Naive thymus-derived CD4-positive, alpha-beta T cell (primary cell): ENCODE data around the gene CLOCK. TPM values are rescaled to one million over a fixed set of nuclear protein-coding genes. Genes with fewer than 3 reads are reported as not detected.

Experiments
- ATAC-seq: fragments of 150-1000 bp; cut with Tn5 transposase; 2 replicates; pipeline ENCODE4 v1.10.0; 2021; ENCODE audit warnings: mild to moderate bottlenecking, moderate library complexity
- CTCF ChIA-PET: fragments of 350-600 bp; sonication (Branson Sonifier 250); formaldehyde crosslinking; loops from one replicate; lab custom pipeline; 2021; ENCODE audit warnings: antibody characterized with exemption; lab: Charles Lee
- POLR2A ChIA-PET: fragments of 350-600 bp; sonication (Branson Sonifier 250); formaldehyde crosslinking; loops from one replicate; lab custom pipeline; 2021; ENCODE audit warnings: antibody characterized with exemption, inconsistent platforms; lab: Charles Lee
- DNase-seq, 9 donors: peaks; one replicate each; pipeline versions ENCODE4 v3.0.0 to v3.0.0-alpha.2; 2020 to 2022; ENCODE audit warnings: mixed read lengths in 1 of 9
- H3K27ac ChIP-seq: one replicate; pipeline ENCODE4 v1.7.0; 2013; ENCODE audit warnings: mild to moderate bottlenecking, low read depth, low read length, moderate library complexity
- H3K27me3 ChIP-seq, 2 donors: one replicate each; pipeline ENCODE4 v1.7.0; 2013; ENCODE audit warnings: low read length in 2 of 2, mild to moderate bottlenecking in 2 of 2, moderate library complexity in 2 of 2; ENCODE audit not compliant: control insufficient read depth in 2 of 2, insufficient read depth in 2 of 2
- H3K36me3 ChIP-seq, 3 experiments: 1 replicate in 2 of 3; 2 replicates in 1 of 3; pipeline ENCODE4 v1.7.0; 2013; ENCODE audit warnings: low read length in 3 of 3, mild to moderate bottlenecking in 3 of 3, moderate library complexity in 1 of 3; ENCODE audit not compliant: insufficient read depth in 3 of 3, control insufficient read depth in 2 of 3
- H3K4me1 ChIP-seq, 2 donors: one replicate each; pipeline ENCODE4 v1.7.0; 2013; ENCODE audit warnings: low read length in 2 of 2, mild to moderate bottlenecking in 2 of 2, moderate library complexity in 1 of 2; ENCODE audit not compliant: control insufficient read depth in 2 of 2, insufficient read depth in 2 of 2
- H3K4me3 ChIP-seq: 2 replicates; pipeline ENCODE4 v1.7.0; 2013; ENCODE audit warnings: mild to moderate bottlenecking, low read length
- H3K9me3 ChIP-seq, 3 experiments: 1 replicate in 2 of 3; 2 replicates in 1 of 3; pipeline ENCODE4 v1.7.0; 2013; ENCODE audit warnings: low read length in 3 of 3; ENCODE audit not compliant: control insufficient read depth in 2 of 3
- H3K27ac Mint-ChIP-seq, 9 donors: one replicate each; pipeline ENCODE4 v1.8.0; 2020 to 2022; ENCODE audit warnings: mixed read lengths in 9 of 9, mild to moderate bottlenecking in 8 of 9, moderate library complexity in 5 of 9, inconsistent platforms in 2 of 9
- H3K27me3 Mint-ChIP-seq, 5 donors: one replicate each; pipeline ENCODE4 v1.8.0; 2021 to 2022; ENCODE audit warnings: mixed read lengths in 5 of 5, mild to moderate bottlenecking in 1 of 5
- H3K36me3 Mint-ChIP-seq, 5 donors: one replicate each; pipeline ENCODE4 v1.8.0; 2020 to 2022; ENCODE audit warnings: mixed read lengths in 5 of 5, mild to moderate bottlenecking in 3 of 5, inconsistent platforms in 1 of 5
- H3K4me1 Mint-ChIP-seq, 7 donors: one replicate each; pipeline ENCODE4 v1.8.0; 2020 to 2022; ENCODE audit warnings: mixed read lengths in 7 of 7, mild to moderate bottlenecking in 3 of 7, inconsistent platforms in 1 of 7
- H3K4me3 Mint-ChIP-seq, 10 donors: one replicate each; pipeline ENCODE4 v1.8.0; 2020 to 2022; ENCODE audit warnings: mild to moderate bottlenecking in 10 of 10, mixed read lengths in 10 of 10, moderate library complexity in 6 of 10, inconsistent platforms in 2 of 10
- H3K9me3 Mint-ChIP-seq, 11 donors: one replicate each; pipeline ENCODE4 v1.8.0; 2020 to 2022; ENCODE audit warnings: mixed read lengths in 11 of 11, mild to moderate bottlenecking in 4 of 11, inconsistent platforms in 1 of 11, moderate library complexity in 1 of 11
- intact Hi-C, 2 donors: fragments of 100-400 bp; cut with micrococcal nuclease; formaldehyde crosslinking; loops; one replicate each; pipeline ENCODE4 v1.15.1; 2023
- polyA plus RNA-seq, 2 donors: library from polyadenylated mRNA; unstranded; fragments of 300-500 nt; fragmentation: Illumina TruSeq; gene quantifications; one replicate each; pipeline ENCODE4 v1.2.3, GENCODE V29; 2021
- total RNA-seq, 6 experiments: library from RNA in 5 of 6; stranded (reverse) in 5 of 6; gene quantifications; 1 replicate in 5 of 6; 2 replicates in 1 of 6; pipeline ENCODE4 v1.2.3 and lab custom pipeline; 2021 to 2026

The CLOCK gene
- total and polyA plus RNA-seq, 7 experiments from 2014 or later: 4.6 to 12.6 (median 8.6) TPM

- Mint-ChIP-seq H3K9me3 (no peaks in the 10 kb centered on the region), H3K27me3 (no peaks in the 10 kb centered on the region), H3K4me3 (peak overlapping the region in 8 of 10 donors; percentile 34 to 96 (median 74)), H3K4me1 (peaks cover 38 to 60% (median 50%) of the 10 kb centered on the region in 7 donors), H3K27ac (peak overlapping the region in 3 of 9 donors; percentile 33 to 79 (median 58)), H3K36me3 (peaks cover 0 to 23% (median 6%) of the 10 kb centered on the region in 5 donors)
- Histone ChIP-seq H3K27ac (no peak overlapping the region), H3K36me3 (no peaks in the 10 kb centered on the region), H3K4me1 (peaks cover 27 to 31% of the 10 kb centered on the region in 2 donors), H3K4me3 (no peak overlapping the region), H3K9me3 (no peaks in the 10 kb centered on the region), H3K27me3 (no peaks in the 10 kb centered on the region)
- intact Hi-C loops: loop anchor here (2.0 to 10.0 kb wide), 12 partner anchors 13 to 1578 kb away; partner anchors contain the start of genes REST (in 2 of the 2), AASDH (in 1 of the 2), CHIC2 (in 1 of the 2) and NOA1 (in 1 of the 2)
- ChIA-PET CTCF (interaction anchor here (1.3 to 2.0 kb wide), 2 partner anchors 9 to 16 kb away, joined by 3 to 5 read pairs; no protein-coding TSS in a partner anchor), POLR2A (interaction anchor here (1.2 kb wide), 1 partner anchor 53 kb away, joined by 3 read pairs; no protein-coding TSS in a partner anchor)
- no peak for ATAC-seq
- DNase-seq: no peak
Observed at GRCh38 chr4:55399581-55399980, 147.1 kb downstream of the CLOCK start.

DNA sequence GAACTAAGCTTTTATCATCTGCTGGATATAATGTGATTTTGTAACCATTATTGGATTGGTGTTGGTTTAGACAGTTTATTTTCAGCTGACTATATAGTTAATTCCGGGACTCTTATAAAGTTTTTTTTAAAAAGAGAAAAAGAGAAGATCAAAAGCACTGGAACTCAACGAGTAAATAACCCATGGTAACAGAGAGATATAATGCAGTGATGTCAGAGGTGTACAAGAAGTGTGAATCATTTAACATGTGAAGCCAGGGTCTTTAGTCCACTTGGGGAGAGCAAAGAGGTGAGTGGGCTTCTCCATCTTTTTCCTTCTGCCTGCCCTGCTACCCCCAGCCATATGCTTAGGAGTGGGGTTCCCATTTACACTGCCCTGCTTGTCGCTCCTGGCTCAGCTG is 147.7 kb downstream of the CLOCK start:
- no peaks in the 10 kb centered on the region for H3K36me3 ChIP-seq
- H3K36me3 Mint-ChIP-seq: peaks cover 0 to 23% (median 5%) of the 10 kb centered on the region in 5 donors
- ChIA-PET POLR2A (interaction anchor here (0.5 to 1.2 kb wide), 3 partner anchors 32 to 1343 kb away, joined by 3 to 4 read pairs (median 3); no protein-coding TSS in a partner anchor), CTCF (interaction anchor here (1.3 to 2.0 kb wide), 2 partner anchors 10 to 16 kb away, joined by 3 to 5 read pairs; no protein-coding TSS in a partner anchor)
- peak overlapping the region in 6 of 9 donors; percentile 9 to 79 (median 47) for H3K27ac Mint-ChIP-seq
- no peak overlapping the region for H3K4me3 ChIP-seq
- H3K27me3 ChIP-seq: no peaks in the 10 kb centered on the region
- H3K4me1 ChIP-seq: peaks cover 27 to 31% of the 10 kb centered on the region in 2 donors
- intact Hi-C loops: loop anchor here (2.0 to 10.0 kb wide), 12 partner anchors 14 to 1578 kb away; partner anchors contain the start of genes REST (in 2 of the 2), AASDH (in 1 of the 2), CHIC2 (in 1 of the 2) and NOA1 (in 1 of the 2)
- H3K27me3 Mint-ChIP-seq: no peaks in the 10 kb centered on the region
- H3K9me3 Mint-ChIP-seq: no peaks in the 10 kb centered on the region
- DNase-seq (no peak), ATAC-seq (no peak)
- no peaks in the 10 kb centered on the region for H3K9me3 ChIP-seq
- H3K4me1 Mint-ChIP-seq: peaks cover 38 to 65% (median 49%) of the 10 kb centered on the region in 7 donors
- no peak overlapping the region for H3K27ac ChIP-seq
- peak overlapping the region; percentile 3 to 96 (median 74) for H3K4me3 Mint-ChIP-seq

DNA sequence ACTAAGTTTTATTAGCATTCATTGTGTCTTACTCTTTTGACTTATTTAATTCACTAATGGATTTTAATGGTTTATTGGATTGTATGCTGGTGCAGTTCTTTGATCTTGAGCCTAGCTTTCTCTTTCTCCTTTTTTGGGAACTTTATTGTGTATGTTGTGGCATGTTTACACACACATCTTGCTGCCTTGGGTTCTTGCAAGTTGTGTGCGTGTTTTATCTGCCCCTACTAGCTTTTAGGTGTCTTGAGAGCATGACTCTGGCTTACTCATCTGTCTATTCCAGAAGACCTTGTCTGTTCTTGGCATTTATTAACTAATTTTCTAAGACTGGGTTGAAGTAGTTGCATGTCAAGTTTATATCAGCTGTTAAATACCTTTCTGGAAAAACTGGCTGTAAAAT is 148.2 kb downstream of the CLOCK start:
- Mint-ChIP-seq H3K4me1 (peaks cover 34 to 60% (median 45%) of the 10 kb centered on the region in 7 donors), H3K36me3 (peaks cover 0 to 19% (median 0%) of the 10 kb centered on the region in 5 donors), H3K4me3 (peak overlapping the region; percentile 85 to 96 (median 90)), H3K27me3 (no peaks in the 10 kb centered on the region), H3K27ac (peak overlapping the region in 3 of 9 donors; percentile 0 to 66 (median 62)), H3K9me3 (no peaks in the 10 kb centered on the region)
- no peaks in the 10 kb centered on the region for H3K36me3 ChIP-seq
- POLR2A ChIA-PET: interaction anchor here (0.5 to 1.2 kb wide), 4 partner anchors 33 to 1343 kb away, joined by 3 to 5 read pairs (median 4); no protein-coding TSS in a partner anchor
- H3K27ac ChIP-seq: no peak overlapping the region
- ATAC-seq (no peak), DNase-seq (no peak)
- intact Hi-C loops: loop anchor here (2.0 to 10.0 kb wide), 12 partner anchors 14 to 1579 kb away; partner anchors contain the start of genes REST (in 2 of the 2), AASDH (in 1 of the 2), CHIC2 (in 1 of the 2) and NOA1 (in 1 of the 2)
- no peaks in the 10 kb centered on the region for H3K27me3 ChIP-seq
- H3K4me3 ChIP-seq: peak overlapping the region; percentile 23
- CTCF ChIA-PET: interaction anchor here (1.3 to 2.0 kb wide), 2 partner anchors 10 to 17 kb away, joined by 3 to 5 read pairs; no protein-coding TSS in a partner anchor
- peaks cover 27 to 31% of the 10 kb centered on the region in 2 donors for H3K4me1 ChIP-seq
- H3K9me3 ChIP-seq: no peaks in the 10 kb centered on the region

DNA sequence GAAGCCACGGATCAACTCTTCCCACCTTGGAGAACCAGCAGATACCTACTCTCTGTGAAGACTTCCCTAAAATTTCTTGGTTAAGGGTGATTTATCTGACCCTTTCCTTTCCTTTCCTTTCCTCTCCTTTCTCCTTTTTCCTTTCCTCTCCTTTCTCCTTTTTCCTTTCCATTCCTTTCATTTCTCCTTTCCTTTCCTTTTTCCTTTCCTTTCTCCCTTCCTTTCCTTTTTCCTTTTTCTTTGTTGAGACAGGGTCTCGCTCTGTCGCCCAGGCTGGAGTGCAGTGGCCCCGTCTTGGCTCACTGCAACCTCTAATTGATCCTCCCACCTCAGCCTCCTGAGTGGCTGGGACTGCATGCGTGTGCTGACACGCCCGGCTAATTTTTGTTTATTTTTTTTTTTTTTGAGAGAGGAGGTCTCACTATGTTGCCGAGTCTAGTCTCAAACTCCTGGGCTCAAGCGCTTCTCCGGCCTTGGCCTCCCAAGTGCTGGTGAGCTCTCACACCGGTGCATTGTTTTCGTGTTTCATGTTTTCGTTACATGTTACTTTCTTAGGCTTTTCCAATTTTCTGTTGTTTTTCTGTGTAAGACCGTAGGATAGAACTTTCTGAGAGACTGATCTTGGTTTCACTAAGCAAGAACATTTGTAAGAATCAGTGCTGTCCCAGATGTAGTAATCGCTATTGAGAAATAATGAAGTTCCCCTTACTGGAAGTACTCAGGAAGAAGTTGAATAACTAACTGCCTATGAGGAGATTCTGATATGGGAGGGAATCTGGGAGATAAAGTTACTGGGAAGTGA is 149.0 kb downstream of the CLOCK start:
- DNase-seq: no peak
- Histone ChIP-seq H3K4me1 (peaks cover 27 to 31% of the 10 kb centered on the region in 2 donors), H3K9me3 (no peaks in the 10 kb centered on the region), H3K27ac (peak overlapping the region; percentile 45), H3K4me3 (peak overlapping the region; percentile 23), H3K36me3 (no peaks in the 10 kb centered on the region), H3K27me3 (no peaks in the 10 kb centered on the region)
- Mint-ChIP-seq H3K4me1 (peaks cover 34 to 56% (median 45%) of the 10 kb centered on the region in 7 donors), H3K27ac (peak overlapping the region; percentile 19 to 98 (median 81)), H3K9me3 (no peaks in the 10 kb centered on the region), H3K4me3 (peak overlapping the region; percentile 85 to 96 (median 90)), H3K27me3 (no peaks in the 10 kb centered on the region), H3K36me3 (peaks cover 0 to 16% (median 0%) of the 10 kb centered on the region in 5 donors)
- no peak for ATAC-seq
- POLR2A ChIA-PET: interaction anchor here (0.6 kb wide), 1 partner anchor 84 kb away, joined by 5 read pairs; no protein-coding TSS in a partner anchor
- CTCF ChIA-PET: no interaction called here
- intact Hi-C loops: loop anchor here (2.0 to 10.0 kb wide), 12 partner anchors 15 to 1580 kb away; partner anchors contain the start of genes REST (in 2 of the 2), AASDH (in 1 of the 2), CHIC2 (in 1 of the 2) and NOA1 (in 1 of the 2)

GRCh38 chr4:55397126-55397436 is 149.6 kb downstream of the CLOCK start:
- peak overlapping the region; percentile 19 to 98 (median 78) for H3K27ac Mint-ChIP-seq
- intact Hi-C loops: loop anchor here (5.0 to 10.0 kb wide), 11 partner anchors 35 to 1580 kb away; partner anchors contain the start of genes REST (in 2 of the 2), AASDH (in 1 of the 2), CHIC2 (in 1 of the 2) and NOA1 (in 1 of the 2)
- H3K27me3 ChIP-seq: no peaks in the 10 kb centered on the region
- H3K36me3 ChIP-seq: no peaks in the 10 kb centered on the region
- peak overlapping the region; percentile 88 for H3K4me3 ChIP-seq
- ATAC-seq: no peak
- peak overlapping the region; percentile 85 to 96 (median 90) for H3K4me3 Mint-ChIP-seq
- POLR2A ChIA-PET: interaction anchor here (0.6 to 2.7 kb wide), 3 partner anchors 50 to 604 kb away, joined by 3 to 13 read pairs (median 4); no protein-coding TSS in a partner anchor
- peaks cover 34 to 56% (median 45%) of the 10 kb centered on the region in 7 donors for H3K4me1 Mint-ChIP-seq
- no peaks in the 10 kb centered on the region for H3K9me3 ChIP-seq
- H3K4me1 ChIP-seq: peaks cover 27 to 31% of the 10 kb centered on the region in 2 donors
- DNase-seq: no peak
- H3K27ac ChIP-seq: peak overlapping the region; percentile 45
- H3K9me3 Mint-ChIP-seq: no peaks in the 10 kb centered on the region
- H3K27me3 Mint-ChIP-seq: no peaks in the 10 kb centered on the region
- CTCF ChIA-PET: interaction anchor here (0.9 kb wide), 1 partner anchor 51 kb away, joined by 3 read pairs; the partner anchor contains the start of gene SRD5A3
- H3K36me3 Mint-ChIP-seq: peaks cover 0 to 16% (median 0%) of the 10 kb centered on the region in 5 donors
